ENCODE data around the gene CD247.

Gene CD247

DNA sequence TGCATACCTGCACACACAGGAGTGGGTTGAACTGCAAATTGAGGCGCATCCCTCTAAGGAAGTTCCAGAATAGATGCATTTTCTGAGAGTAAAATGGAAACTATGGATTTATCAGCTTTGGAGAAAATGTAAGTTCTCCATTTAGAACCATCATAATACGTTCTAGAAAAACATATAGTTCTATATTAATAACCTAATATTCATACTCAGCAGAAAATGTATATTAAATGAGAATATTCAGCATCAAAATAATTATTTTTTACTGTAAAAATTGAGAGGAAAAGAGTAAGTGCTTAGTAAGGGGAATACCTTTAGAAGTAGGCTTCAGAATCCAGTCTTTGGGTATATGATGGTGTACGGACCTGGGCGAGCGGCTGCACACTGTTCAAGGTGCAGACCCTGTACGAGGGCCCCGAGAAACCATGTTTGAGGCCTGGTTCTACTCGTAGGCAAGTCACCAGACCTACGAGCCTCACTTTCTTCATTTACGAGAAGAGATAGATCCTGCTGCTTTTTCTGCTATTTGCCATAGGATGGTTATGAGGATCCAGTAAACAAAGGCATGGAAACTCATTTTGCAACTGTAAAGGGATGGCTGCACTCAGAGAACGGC is 6.8 kb downstream of the CD247 start:
- DNase-seq: no peak

DNA sequence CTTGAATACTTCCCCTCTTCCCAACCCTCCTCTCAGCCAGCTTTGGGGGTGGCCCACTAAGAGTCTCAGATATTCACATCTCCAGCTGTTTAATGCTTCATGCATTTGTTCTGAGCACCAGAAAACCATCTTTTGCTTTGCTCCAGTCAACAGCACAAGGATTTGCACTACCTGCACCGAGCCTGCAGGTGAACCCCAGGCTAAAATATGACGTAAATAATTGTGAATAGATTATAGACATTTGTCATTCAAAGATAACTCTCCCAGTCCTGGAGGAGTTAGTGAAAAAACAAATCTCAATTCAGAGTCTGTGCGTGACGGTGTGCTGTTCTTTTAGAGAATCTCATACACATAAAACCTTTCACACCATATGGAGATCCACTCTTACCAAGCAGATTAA is 7.4 kb downstream of the CD247 start:
- DNase-seq: no peak

DNA sequence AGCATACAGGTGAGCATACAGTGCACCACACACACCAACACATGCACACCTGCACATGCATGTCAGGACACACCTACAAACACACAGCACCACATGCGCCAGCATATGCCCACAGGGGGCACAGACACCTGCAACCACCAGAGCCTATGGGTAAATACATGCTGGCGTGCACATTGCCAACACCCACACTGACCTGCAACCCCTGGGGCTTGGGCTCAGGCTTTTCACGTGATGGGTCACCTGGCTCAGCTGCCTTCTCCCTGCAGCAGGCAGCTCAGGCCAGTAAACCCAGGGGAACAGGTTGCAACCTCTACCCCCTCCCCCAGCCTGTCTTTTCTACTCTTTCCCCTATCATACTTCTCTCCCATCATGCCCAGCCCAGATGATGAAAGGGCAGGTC is 8.1 kb downstream of the CD247 start:
- no peak for DNase-seq

DNA sequence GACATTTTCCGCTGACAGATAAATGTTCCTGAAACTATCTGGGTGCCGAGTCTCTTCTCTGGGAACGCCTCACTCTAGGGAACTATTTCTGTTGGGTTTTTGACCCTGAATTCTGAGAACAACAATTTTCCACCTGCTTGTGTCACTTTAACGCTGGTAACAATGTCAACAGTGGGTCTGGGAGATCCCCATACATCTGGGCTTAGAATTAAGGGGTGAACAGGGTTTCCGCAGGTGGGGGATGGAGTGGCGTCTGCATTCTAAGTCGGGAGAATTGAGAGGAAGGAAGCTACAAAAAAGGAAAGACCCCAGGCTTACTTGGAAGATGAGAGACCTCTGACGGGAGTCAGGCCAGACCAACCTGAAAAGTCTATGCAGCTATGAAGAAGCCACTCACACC is 8.7 kb downstream of the CD247 start:
- no peak for DNase-seq

DNA sequence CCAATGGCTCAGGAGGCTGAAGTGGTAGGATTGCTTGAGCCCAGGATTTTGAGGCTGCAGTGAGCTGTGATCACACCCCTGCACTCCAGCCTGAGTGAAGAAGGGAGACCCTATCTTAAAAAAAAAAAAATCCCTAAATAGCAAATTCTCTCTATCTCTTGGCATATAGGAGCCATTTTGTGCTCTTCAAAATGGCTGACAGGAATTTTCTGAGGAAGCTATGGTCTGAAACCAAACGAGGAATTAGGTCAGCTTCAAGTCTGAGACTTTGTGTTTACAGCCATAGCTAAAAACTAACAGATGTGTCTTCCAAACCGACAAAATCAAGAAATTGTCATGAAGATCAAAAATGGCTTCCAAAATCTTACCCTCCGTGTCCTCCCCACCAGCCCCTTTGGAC is 10.6 kb downstream of the CD247 start:
- DNase-seq: no peak

DNA sequence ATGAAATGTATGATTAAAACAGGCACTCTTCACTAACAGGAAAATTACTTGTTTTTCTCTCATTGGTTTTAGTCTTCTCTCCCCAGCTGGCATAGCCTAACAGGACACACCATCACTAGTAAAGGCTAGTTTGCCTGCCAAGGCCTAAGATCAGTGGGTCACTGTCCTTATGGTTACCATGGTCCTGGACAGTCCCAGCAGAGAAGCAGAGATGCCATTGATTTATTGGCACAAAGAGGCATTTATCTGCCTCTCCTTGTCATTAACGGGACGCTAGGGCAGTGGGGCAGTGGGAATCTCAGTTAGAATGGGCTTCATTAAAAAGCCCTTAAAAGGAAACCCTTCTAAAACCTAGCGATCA is 13.9 kb downstream of the CD247 start:
- no peak for DNase-seq

DNA sequence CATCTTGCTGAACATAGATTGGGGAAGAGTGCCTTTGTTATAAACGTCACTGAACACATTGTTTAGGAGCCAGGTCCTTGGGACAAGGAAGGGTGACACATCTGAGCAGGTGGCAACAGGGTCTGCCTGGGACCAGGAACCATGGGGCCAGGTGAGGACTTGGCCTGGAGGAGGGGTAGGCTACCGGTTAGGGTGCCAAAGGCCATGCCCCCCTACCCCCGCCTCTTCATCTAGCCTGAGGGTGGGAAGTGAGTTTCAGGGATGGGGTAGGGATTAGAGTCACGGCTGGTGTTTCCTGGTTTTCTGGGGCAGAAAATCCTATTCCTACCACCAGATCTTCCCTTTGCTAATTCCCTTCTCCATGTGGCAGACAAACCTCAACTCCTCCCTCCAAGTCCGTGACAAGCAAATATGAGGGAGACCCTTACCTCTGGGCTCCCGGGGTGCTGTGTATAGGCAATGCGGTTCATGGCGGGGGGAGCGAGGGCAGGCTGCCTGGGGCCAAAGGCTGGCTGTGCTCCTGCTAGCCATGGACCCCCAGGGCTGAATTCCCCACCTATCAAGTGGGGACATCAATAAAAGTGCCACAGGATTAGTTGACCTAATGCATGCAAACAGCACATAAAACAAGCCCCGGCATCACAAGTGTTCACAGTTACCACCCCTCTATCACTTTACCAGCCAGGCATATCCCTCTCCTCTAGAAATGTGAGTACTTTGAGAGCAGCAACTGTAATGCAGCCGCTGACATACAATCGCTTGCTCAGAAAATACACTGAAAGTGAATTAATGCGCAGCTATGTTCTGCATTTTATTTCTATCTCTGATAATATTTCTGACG is 14.5 kb downstream of the CD247 start:
- DNase-seq: no peak

DNA sequence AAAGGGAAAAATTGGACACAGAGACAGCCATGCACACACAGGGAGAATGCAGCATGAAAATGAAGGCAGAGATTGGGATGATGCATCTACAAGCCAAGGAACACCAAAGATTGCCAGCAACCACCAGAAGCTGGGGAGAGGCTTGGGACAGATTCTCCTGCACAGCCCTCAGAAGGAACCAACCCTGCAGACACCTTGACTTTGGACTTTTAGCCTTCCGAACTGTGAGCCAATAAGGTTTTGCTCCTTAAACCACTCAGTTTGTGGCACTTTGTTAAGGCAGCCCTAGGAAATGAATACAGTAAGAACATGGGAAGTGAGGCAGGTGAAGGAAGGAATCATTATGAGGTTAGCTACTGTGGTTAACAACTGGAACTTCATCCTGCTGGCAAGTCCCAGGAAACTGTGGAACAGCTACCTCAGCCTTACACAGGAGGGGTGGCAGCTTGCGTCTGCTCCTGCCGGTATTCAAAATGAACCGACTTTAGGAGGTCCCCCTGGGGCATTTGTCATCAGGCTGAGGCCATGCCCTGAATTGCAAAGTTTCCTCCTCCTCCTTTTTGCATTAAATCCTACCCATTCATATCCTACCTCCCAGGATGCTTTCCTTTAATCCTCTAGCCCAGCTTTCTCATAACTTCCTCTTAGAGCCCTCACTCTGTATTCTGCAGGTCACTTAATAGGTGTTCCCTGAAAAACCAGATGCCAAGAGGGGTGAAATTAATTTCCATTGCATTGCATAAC is 15.4 kb downstream of the CD247 start:
- no peak for DNase-seq

DNA sequence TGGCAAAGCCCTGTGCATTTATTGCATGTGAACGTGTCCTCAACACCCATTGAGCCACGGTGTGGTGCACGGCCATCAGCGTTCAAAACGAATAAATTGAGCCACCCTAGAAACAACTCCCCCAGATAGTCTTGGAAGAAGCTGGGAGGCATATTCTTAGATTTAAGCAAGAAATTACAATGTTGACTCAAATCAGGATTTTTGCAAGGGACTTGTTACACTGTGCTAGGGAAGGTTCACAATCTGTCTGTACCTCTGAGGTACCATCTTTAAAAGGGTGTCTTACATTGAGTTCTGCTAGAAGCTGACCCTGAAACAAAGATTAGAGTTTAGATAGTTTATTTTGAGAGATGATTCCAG is 16.2 kb downstream of the CD247 start:
- no peak for DNase-seq

DNA sequence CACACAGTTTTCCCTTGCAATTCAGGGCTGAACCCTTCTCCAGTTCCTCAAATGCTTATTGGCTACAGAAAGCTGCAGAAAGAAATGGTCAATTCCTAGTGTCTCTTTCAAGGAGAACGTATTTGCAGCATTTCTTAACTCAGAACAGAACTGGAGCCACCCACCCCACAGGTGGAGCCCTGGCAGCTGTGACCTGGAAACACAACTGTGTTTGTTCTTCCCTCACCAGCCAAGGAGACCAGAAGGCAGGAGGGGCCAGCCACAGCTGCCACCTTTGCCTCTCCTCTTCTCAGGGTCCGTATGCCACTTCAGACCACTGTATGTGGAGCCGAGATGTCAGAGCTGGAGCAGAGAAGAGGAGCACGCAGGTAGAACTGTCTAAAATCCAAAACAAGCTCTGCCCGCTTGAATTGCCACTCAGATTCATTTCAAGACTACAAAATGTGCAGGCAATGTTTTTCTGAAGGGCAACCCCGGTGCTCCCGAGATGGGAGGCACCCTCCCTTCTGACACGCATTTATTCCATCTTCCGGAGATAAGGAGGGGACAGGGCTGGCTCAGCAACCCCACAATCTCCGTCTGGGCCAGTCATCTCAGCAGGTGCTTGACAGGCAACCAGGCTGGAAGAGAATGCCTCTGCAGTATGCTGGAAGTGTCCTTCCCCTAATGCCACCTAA is 16.7 kb downstream of the CD247 start:
- peak in 1 of 2 experiments; percentile 41 for DNase-seq

DNA sequence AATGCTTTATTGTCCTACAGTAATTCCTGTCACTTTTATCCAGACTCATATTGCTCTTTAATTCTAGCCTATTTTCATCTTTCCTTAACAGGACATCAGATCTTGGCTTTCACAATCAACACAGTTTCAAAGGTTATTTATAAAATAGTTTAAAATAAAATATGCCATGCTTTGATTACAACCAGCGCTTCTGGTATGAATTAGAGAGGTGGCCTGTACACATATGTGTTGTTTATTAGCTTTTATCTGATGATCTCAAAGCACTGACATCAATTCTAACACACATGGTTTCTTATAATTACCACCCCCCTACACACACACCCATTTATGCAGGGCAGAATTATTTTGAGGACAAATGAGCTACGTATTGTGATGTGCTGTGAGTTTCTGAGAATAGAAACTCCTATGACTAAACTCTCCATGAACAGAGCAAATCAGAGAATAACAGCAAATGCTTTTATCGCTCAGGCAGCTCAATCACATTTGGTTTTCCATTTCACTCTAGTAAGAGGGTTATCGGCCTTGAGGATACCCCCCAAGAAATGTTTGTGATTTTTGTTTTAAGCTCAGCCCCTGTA is 18.0 kb downstream of the CD247 start:
- no peak for DNase-seq

DNA sequence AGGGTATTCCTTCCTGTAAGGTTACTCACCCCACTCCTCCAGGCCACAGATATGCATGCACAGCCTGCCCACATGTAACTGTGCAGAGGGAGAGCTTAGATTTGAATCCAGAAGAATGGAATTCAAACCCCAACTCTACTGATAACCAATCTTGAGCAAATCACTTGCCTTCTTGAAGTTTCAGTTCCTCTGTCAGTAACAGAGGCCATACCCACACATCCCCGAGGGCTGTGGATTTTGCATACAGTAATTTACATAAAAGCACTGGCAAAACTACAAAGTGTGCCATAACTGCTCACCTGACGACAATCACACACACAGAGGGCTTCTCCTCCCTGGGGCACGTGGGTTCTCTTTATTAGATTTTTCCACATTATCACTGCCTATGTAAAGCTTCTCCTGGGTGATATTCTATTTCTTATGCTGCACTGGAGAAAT is 18.6 kb downstream of the CD247 start:
- no peak for DNase-seq

DNA sequence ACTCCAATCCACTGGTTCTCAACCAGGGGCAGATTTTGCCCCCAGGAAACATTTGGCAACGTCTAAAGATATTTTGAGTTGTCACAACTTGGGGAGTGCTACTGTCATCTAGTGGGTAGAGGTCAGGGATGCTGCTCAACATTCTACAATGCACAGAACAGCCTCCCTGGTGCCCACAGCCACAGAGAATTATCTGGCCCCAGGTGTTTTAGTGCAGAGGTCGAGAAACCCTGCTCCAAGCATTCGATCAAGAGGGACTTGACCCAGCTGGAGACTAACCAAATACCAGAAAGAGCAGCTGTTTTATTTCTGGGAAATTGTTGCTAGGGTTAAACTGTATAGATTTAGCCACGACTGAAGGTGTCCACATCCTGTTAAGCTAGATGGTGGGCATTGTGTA is 19.2 kb downstream of the CD247 start:
- DNase-seq: peak; percentile 32 to 44

DNA sequence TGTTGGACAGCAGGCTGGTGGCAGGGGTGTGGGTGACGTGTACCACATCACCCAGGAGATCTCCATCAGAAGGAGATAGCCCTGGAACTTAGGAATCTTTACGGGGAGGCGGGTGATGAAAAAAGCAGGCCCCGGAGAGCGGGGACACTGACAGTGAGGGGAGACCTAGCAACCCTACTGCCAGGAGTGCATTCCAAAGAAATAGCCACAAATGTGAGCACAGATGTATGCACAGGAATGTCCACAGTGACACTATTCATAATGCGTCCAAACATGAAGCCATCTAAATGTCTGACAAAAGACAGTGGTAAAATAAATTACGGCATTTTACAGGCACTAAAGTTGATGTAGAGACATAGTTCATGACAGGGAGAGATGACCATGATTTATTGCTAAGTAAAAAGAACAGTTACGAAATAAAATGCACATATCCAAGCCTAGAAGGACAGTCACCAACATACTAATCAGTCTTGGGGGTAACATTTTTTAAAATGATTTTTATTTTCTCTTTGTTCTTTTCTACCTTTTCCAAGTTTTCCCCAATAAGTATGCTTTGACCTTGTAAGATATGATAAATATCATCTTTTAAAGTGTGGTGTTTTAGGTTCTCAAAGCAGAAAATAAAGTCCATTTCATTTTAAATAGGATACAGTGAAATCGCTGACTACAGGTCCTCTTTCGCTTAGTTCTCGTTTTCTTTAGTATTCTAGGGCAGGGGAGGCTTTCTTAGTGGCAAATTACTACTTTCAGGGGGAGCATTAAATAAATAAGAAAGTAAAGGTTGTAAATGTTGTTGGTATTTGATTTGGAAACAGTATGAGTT is 21.3 kb downstream of the CD247 start:
- no peak for DNase-seq

DNA sequence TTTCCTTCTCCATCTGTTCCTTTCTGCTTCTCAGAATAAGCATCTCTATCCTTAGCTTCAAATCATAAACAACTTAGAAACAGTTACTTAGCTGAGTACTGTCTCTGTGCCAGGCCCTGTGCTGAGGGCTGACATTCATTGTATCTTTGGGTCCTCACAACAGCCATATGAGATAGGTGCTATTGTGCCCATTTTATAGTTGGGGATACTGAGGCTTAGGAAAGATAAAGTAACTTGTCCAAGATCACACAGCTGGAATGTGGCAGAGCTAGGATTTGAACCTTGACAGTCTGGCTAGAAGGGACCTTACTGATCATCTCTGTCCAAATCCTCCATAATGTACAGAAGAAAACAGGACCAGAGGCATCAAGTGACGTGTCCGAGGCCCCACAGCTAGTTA is 25.0 kb downstream of the CD247 start:
- no peak for DNase-seq

DNA sequence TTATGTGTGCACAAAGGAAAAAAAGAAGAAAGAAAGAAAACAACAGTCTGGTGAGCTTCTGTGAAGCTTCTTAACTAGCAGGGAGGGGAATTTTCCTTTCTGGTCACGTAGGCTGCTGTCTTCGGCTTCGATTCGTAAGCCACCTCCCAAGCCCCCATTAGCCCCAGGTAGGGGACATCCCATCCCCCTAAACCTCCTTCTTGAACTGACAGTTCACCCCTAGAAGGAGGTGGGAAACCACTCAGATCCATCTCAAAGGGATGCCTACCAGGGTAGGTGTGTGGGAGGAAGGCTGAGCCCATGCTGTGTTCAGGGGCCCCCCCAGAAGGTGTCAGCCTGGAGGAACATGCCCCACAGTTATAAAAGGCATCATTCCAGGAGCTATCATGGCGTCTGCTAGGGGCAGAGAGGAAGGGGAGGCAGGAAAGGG is 25.8 kb downstream of the CD247 start:
- no peak for DNase-seq

DNA sequence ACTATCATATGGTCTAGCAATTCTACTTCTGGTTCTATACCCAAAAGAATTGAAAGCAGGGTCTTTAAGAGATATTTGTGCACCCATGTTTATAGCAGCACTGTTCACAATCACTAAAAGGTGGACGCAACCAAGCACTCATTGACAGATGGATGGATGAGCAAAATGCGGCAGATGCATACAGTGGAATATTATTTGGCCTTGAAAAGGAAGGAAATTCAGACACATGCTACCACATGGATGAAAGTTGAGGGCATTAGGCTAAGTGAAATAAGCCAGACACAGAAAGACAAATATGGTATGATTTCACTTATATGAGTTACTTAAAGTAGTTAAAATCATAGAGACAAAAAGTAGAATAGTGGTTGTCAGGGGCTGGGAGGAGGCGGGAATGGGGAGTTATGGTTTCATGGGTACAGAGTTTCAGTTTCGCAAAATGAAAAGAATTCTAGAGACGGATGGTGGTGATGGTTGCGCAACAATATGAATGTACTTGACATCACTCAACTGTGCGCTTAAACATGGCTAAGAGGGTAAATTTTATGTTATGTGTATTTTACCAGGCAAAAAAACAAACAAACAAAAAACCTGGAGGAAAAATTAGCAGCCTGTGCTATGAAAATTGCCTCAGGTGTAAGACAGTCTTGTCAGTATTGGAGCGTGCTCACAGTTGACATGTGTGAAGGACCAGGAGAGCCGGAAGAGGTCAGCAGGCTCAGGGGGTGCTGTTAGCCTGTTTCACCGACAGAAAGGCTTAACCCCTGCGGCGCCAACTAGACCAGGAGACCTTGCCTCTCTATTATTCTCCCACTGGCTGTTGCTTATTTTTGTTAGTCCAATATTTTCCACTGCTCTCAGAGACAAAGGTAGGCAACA is 26.5 kb downstream of the CD247 start:
- DNase-seq: peak; percentile 19 to 47

DNA sequence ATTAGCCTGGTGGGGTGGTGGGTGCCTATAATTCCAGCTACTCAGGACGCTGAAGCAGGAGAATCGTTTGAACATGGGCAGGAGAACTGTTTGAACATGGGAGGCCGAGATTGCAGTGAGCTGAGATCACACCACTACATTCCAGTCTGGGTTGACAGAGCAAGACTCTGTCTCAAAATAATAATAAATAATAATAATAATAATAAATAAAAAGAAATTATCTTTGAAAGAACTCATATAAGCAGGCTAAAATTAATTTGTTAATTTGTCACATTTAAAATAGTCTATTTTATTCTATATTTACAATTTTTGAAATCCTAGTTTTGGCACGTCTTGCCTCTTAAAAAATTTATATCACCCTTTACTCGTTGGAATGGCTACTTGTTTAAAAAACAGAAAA is 27.6 kb downstream of the CD247 start:
- DNase-seq: no peak

DNA sequence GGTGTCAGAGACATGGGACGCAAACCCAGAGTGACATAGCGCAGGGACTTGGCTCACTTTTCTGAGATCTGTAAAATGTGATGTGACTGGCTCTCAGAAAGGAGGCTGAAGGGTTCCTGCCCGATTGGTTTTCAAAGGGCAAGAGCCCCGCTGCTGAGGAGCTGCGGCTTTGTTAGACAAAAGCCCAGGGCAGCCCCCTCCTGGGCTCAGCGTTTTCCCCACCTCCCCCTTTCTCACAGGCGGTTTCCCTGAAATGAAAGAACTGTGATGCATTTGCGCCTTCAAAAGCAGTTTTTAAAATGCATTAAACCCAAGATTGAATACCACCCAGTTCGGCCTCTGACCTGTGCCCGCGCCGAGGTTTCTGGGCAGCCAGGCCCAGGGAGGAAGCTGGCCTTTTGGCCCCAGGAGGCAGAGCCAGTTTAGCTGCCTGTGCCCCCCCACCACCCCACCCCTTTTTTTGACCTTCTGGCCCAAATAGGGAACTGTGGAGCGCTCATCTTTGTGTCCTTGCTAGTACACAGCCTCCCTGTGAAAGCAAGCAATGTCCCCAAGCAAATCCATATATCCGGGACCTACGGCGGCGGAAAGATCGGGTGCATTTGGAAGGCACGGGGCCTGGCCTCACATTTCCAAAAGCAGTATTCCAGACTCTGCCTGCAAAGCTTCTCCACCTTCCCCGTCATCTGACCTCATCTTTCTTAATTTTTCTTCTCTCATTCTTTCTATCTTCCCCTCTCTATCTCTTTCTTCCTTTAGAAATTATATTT is 28.6 kb downstream of the CD247 start:
- DNase-seq: no peak

DNA sequence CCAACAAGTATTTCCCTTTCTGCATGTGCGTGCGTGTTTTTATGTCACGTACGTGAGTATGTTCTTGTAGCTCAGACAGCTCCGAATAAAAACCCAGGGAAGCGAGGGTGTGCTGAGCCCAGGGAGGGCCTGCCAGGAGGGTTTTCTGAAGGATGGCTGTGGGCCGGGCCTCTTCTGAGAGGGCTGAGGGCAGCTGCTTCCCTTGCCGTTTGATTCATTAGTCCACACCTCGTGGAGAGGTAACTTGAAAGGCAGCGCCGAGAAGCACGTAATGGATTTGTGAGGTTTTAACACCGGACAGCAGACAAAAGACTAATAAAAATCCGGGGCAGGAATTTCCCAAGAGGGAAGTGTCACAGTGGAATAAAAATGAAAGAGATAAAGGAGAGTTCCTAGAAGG is 29.5 kb downstream of the CD247 start:
- peak; percentile 53 to 64 for DNase-seq

Data from SHP77 (cell line).